Activated CD4-positive, CD25-positive, alpha-beta regulatory T cell treated with anti-CD3 and anti-CD28 coated beads, Interleukin-2, amount 50 U/mL, for 72 hours (primary cell): ENCODE results near the gene ACCSL.

Experiments
- DNase-seq: peaks from one replicate; pipeline ENCODE4 v3.0.0; 2021

Gene ACCSL

DNA sequence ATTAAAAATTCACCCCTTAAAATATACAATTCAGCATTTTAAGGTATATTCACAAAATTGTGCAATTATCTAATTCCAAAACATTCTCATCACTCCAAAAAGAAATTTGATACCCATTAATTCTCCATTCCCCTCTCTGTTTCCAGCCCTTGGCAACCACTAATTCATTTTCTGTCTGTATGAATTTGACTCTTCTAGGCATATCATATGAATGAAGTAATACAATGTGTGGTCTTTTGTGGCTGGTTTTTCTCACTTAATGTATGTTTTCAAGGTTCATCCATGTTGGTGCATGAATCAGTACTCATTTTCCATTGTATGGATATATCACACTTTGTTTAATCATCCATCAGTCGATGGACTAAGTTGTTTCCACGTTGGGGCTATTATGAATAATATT is 29.0 kb upstream of the ACCSL start:
- no peak for DNase-seq

DNA sequence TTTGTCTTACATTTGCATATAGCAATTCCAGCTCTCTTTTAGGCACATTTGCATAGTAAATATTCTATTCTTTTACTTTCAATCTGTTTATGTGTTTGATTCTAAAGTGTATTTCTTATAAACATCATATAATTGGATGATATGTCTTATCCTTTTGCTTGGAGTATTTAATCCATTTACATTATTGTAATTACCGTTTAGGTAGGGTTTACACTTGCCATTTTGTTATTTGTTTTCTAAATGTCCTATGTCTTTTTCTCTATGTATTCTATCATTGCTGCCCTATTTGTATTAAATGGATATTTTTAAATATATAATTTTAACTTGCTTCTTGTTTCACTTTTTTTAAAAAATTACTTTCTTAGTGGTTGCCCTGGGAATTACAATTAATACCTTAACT is 22.8 kb upstream of the ACCSL start:
- no peak for DNase-seq

DNA sequence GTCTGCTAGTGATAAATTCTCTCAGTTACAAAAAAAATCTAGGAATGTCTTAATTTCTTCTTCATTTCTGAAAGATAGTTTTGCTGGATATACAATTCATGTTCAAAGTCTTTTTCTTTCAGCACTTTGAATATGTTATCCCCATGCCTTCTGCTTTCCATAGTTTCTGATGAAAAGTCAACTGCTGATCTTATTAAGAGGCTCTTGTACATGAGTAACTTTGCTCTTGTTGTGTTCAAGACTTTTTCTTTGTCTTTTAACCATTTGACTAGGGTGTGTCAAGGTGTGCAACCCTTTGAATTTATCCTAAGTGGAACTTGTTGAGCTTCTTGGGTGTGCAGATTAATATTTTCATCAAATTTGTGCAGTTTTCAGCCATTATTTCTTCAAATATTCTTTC is 22.1 kb upstream of the ACCSL start:
- DNase-seq, result no peak

DNA sequence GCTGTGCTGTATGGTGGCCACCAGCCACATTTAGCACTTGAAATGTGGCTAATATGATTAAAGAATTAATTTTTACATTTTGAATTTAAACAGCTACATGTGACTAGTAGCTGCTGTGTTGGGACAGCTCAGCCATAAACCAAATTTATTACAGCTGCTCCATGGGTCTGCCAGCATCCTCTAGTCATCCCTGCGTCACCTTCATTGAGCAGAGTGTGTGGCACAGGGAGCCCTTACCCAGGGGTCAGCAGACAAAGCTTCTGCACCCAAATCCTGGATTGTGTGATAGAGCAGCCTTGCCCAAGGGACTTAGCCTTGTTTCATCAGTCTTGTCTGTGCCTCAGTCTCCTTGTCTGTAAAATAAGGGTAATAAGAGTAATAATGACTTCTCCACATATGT is 19.4 kb upstream of the ACCSL start:
- DNase-seq, result no peak

DNA sequence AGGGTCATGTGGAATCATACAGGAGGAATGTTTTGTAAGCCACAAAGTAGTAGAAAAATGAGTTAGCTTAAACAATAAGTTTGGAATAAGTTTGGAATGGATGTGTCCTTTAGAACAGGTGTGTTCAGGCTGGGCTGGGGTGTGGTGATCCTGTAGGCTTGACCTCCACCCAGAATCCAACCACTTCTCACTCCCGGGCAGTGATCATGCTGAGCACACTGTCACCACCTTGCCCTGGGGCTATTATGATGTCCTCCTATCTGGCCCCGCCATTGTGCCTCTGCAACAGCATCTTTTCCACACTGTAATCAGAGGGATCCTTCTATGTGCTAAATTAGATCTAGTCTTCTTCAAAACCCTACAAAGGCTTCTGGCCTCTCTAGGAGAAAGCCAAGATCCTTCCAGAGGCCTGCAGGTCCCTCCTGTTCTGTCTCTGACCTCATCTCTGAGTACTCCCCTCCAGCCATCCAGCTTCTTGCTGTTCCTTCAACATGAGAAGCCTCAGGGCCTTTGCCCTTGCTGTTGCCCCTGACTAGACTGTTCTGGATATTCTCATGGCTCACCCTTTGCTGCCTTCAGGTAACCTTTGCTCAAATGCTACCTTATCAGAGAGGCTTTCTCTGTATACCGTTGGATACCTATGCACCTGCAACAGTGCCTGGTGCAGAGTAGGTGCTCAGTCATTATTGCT is 18.8 kb upstream of the ACCSL start:
- no peak for DNase-seq

DNA sequence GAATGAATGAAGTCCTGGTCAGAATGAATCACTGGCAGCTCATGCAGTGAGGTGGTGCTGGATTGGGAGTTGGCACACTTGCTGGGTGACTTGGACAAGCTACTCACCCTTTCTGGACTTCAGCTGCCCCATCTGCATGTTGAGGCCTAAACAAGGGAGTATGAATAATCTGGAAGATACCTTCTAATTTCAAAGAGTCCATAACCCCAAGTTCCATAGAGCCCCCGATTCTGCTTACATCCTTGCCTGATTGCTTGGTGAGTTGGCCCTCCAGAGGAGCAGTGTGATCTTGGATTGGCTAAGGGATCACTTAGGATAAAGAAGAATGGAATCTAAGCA is 18.3 kb upstream of the ACCSL start:
- DNase-seq, result no peak

DNA sequence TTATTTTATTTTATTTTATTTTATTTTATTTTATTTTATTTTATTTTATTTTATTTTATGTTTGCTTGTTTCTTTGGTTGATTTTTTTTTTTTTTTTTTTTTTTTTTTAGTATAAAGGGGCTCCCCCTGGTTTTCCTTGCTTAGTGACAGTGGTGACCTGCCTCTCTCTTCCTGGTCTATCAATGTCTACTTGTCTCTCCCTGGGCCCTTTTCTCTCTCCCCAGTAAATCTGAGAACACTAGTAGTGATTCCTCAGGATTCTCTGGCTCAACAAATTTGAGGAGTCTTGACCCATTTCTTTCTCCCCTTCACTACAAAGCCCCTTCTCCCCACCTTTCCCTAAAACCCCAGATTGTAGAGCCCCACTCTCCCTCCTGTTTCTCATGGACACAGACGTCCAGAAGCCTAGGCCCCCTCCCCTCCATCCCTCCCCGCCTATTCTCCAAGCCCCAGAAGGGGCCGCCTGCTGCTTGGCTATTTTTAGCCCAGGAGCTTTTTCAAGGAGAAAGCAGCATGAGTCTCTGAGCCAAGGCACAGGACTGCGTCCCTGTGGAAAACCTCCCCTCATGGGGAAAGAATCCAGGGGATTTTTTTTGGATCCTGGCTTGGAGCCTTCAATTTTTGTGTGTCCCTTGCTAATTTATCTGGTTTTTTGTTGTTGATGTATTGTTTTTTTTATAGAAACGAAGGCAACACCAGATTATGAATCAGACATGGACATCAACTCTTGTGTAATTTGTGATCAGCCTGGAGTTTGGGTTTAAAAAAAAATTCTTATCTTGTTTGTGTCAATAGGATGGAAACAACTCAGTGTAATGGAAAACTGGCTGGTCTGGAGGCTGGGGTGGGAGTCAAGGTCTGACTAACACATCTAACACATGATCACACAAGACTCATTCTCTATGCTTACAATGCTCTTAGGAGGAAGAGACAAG is 17.5 kb upstream of the ACCSL start:
- no peak for DNase-seq

DNA sequence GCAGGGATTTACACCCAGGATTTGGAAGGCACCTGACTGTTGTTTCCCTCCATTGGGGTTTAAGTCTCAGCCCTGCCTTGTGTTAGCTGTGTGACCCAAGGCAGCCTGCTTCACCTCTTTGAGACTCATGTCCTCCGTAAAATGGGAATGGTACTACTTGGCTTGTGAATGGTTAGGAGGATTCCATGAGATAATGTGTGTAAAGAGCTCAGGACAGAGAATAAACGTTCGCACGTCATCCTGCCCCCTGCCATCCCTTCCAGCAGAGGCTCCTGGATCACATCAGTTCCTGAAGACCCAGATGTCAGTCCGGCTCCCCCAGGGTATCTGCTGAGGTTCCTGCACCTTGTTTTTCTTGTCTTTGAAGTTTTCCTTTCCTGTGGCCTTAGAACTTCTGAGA is 16.8 kb upstream of the ACCSL start:
- DNase-seq, result no peak

DNA sequence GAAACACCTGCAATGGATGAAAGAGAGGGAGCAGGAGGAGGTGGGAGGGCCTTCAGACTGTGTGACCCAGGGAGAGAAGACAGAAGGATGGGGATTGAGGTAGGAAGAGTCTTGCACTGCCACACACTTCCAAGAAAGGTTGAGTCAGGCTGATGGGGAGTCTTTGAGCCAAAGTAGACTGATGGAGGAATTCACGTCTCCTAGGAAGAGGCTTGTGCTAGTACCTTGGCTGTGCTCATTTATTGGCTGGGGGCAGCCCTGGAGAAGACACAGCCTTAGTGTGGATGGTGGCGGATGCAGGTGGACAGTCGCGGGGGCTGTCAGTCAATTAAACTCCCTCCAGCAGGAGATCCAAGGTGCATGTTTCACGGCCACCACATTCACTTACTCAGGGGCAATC is 16.2 kb upstream of the ACCSL start:
- no peak for DNase-seq

DNA sequence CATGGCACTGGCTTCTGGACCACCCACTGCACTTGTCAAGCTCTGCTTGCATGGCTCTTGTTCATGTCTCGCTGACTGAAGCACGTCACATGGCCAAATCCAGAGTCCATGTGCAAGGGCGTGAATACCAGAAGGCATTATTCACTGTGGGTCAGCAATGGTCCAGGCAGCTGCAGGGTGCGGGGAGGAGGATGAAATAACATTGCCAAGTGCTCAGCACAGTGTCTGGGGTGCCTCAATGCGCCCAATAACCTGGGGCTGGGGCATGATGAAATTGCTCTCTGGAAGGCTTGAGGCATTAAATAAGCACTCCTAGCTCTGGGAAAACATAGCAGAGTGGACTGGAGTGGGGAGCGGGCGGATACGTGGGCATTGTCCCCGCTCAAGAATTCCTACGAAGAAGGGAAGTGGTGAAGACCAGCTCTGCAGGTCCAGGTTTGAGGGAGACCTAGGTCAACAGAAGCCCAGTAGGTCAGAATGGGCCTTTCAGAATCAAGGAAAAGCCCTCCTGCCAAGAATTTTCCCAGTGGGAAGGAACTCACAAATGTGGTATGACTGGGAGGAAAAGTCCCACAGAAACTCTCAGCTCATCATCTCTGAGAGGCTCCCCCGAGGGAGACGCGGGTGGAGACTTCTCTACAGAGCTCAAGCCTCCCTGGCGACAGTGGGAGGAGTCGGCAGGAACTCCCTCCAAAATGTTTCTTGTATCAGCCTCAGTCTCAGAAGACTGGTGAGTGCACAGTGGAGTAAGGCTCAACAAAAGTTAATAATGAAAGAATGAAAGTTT is 15.3 kb upstream of the ACCSL start:
- DNase-seq, result no peak

DNA sequence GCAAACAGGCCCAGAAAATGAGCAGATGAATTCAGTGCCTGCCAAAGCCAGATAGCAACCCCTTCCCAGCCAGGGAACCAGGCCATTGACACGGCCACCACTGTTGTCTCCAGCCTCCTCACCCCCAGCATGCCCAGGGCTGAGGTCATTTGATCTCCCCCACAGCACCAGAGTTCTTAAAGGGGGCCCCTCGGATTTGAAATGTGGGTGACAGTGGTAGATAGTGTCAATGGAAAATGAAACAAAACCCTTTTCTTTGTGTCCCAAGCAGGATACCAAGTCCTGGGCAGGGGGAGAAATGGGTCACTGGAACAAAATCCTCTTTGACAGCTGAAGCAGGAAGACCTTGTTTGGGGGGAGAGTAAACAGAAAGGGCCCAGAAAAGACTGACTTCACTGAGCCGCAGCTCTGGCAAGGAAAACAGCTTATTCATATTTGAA is 14.3 kb upstream of the ACCSL start:
- DNase-seq, result no peak

DNA sequence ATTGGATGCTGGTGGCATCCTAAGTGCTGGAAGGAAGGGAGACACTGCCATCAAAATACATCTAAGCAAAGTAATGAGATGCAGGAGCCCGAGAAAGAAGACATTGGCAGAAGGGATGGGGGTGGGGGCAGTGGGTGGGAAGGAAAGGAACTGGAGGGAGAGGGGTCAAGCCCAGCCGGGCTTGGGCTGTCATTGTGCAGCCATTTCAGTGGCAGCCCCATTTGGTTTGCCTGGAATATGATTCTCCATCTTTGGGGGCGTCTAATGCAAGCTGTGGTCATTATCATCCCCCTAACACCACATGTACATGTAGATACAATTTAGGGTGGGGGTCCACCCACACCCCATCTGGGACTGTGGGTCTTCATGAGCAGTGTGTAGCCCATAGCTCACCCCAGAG is 13.9 kb upstream of the ACCSL start:
- no peak for DNase-seq

DNA sequence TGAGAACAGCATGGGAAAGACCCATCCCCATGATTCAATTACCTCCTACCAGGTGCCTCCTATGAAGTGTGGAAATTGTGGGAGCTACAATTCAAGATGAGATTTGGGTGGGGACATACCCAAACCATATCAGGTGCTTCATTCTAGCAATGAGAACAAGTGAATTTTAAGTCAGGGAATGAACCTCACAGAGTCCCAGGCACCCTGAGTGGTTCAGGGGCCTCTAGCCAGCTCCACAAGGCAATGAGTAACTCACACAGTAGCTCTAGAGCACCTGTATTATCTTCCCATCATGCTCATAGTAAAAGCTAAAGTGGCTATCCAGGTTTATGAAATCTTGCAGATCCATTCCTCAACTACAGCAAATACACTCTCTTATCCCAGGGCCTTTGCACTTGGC is 13.1 kb upstream of the ACCSL start:
- no peak for DNase-seq

DNA sequence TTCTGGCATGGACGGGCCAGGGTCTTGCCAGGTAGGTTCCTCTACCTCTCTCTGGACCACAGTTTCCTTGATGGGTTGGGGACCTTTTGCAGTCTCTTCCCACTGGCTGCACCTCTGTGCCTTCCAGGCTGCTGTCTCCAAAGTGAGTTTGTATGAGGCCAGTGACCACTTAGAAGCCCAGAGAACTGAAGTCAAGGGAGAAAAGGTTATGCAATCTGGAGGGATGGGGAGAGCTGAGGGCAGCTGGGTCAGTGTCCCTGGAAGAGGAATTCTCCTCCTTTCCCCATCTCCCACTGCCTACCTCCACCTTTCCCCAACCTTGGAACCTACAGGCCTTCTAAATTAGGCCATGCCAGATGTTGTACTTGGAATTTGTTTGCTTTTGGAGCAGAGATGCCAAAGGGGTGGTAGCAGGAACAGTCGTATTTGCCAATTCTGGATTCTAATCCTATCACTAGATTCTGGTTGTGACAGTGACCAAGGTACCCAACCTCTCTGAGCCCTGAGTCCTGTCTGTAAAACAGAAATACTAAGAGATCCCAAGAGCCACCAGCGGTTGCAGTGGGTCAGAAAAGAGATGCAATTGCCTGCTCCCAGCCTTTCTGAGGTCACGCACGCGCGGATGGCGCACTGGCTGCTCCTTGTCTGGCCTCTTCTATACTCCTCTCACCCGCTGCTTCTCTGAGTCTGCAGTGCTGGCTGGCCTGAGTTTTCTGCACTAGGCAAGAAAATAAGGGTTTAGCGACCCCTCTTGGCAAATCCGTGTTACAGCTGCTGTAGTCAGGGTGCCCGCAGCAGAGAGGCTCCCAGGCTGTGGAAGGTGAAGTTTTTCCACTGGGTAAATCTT is 10.7 kb upstream of the ACCSL start:
- DNase-seq, result no peak

DNA sequence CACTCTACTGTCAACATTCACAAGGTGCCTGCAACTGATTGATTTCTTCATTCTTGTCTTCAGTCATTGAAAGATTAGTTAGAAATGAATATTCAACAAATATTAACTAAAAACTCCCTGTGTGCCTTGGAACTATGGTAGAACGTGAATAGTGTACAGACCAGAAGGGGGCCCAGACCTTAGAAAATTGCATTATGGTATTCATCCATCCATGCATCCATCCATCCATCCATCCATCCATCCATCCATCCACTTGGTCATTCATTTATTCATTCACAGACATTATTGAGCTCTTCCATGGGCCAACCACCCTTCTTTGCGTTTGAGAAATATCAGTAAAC is 10.2 kb upstream of the ACCSL start:
- DNase-seq, result no peak

DNA sequence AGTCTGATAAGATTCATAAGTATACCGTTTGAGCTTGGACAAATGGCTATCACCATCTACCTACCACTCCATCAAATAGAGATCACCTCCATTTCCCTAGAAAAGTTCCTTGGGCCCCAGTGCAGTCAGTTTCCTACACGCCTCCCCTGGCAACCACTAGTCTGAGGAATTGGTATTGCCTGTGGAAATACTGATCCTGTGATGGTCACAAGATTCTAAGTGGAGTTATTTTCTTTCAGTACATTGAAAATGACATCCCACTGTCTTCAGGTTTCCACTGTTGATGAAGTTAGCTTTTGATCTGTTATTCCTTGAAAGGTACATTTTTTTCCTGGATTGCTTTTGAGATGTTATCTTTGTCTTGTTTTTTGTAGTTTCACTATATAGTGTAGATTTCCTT is 4.6 kb upstream of the ACCSL start:
- DNase-seq, result no peak

DNA sequence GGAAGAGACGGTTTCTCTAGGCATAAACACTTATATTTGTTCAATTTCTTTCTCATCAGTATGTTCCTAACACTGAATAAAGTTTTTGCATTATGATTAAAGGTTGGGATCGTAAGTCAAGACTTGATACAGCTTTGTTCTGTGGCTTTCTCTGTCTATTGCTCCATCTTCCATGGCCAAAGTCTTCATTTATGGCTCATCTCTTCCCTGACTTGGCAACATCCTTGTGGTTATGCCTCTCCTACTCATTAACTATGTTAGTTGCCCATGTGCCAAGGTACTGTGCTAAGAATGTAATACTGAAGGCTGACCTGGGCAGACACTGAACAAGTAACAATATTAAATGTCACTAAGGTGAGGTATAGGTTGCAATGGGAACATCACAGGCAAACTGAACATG is 1.6 kb upstream of the ACCSL start:
- no peak for DNase-seq

DNA sequence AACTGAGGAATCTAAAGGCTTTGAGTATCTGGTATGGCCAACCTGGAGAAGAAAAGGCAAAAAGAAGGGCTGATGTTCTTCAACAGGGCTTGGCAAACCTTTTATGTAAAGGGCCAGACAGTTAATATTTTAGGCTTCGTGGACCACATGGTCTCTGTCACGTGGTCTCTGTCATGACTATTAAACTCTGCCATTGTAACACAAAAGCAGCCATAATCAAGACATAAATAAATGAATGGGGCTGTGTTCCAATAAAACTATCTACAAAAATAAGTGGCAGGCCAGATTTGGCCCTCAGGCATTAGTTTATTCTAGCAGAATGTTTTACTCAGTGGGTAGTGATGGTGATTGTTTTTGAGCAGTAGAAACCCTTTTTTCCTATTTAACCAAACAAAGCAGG is 483 bp upstream of the ACCSL start:
- no peak for DNase-seq

DNA sequence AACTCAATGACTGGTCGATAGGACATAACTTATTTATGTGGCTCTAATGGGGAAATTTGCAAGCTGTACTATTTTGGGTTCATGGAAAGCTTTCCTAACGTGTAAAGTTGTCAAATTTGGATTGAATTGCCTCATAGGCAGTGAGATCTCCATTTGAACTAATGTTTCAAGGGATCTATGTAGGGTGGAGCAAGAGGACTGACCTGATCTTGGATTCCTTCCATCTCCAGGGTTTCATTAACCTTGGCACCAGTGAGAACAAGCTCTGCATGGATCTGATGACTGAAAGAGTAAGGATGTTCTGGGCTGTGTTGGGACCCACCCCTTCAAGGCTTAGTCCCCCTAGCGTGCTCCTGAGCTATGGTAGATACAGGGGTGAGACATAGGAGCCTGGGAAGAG is 2.1 kb downstream of the ACCSL start:
- DNase-seq, result no peak

DNA sequence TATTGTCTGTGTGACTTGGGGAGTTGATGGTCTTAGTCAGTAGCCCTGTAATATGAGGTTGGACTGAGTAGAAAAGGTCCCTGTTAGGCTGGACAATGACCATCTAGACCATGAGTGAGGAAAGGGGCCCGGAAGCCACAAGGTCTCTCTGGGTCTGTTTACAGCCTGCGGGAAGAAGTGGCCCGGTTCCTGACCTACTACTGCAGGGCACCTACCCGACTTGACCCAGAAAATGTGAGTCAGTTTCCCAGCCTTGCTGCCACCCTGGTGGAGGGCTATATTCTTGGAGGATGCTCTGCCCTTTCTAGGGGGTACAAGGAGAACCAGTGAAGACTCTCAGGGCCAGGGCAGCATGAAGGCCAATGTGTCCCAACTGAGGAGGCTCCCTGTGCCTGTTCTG is 3.4 kb downstream of the ACCSL start:
- DNase-seq, result no peak

DNA sequence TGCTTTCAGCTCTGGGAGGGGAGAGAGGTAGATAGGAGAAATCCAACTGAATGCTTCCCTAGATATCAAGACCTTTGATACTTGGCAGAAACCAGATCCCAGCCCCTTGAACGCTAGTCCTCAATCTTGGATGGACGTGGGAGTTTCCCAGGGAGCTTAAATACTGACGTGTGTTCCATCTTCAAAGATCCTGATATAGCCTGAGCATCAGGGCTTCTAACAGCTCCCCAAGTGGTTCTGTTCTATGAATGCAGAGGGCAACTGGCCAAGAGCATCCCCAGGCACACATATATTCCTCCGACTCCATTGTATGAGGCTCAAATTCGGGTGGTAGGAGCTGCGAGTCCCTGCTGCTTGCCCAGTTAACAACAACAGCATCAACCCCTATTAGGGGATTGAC is 9.6 kb downstream of the ACCSL start:
- no peak for DNase-seq

DNA sequence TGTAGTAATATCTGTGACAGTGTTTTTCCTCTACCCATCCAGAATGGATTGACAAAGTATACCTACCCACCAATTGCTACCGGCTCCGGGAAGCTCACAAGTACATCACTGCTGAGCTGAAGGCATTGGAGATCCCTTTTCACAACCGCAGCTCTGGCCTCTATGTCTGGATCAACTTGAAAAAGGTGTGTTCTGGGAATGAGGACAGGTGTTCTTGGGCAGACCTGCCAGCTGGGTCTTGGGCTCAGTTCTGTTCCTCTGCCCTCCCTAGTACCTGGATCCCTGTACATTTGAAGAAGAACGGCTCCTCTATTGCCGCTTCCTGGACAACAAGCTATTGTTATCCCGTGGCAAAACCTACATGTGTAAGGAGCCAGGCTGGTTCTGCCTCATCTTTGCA is 10.5 kb downstream of the ACCSL start:
- DNase-seq, result no peak

DNA sequence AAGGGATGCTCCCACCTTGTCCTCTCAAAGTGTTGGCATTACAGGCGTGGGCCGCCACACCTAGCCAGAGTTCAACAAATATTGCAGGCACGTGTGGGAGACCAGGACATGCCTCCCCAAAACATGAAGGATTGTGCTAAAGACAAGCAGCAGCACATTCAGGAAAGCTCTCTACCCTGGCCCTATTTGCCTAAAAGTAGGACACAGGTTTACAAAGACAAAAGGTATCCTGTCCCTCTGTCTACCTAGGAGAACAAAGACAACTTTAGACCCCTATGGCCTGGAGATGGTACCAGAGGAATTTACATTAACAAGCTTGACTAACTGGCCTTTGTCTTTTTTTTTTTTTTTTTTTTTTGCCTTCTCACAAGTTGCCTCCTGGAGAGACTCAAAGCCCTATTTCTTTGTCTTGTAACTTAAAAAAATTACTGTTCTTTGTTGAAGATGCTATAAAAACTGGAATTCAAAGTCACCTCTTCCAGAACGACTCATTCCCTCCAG is 17.4 kb downstream of the ACCSL start:
- DNase-seq, result no peak
